Natural killer cell (primary cell): ENCODE measurements around the gene SLCO4C1. TPM values are rescaled to one million over a fixed set of nuclear protein-coding genes. Genes with fewer than 3 reads are reported as not detected.
A peak's percentile ranks its signal among the peaks of the same experiment; 100 is the strongest.

ENCODE experiments used
- ATAC-seq, 3 donors: fragments of 150-1000 bp in 2 of 3; fragments of 200-7000 bp in 1 of 3; cut with Tn5 transposase; 1 replicate in 1 of 3; 2 replicates in 2 of 3; pipeline ENCODE4 v1.10.0; 2021; ENCODE audit warnings: mild to moderate bottlenecking in 2 of 3, moderate library complexity in 2 of 3
- DNase-seq, 2 donors: peaks; one replicate each; pipeline versions ENCODE4 v3.0.0 to v3.0.0-alpha.2; 2013 to 2021; ENCODE audit warnings: mixed read lengths in 1 of 2
- H3K27ac ChIP-seq: one replicate; pipeline ENCODE4 v1.5.1; 2013; ENCODE audit warnings: mild to moderate bottlenecking, low read length
- H3K27me3 ChIP-seq: one replicate; pipeline ENCODE4 v1.6.1; 2013; ENCODE audit warnings: low read length; ENCODE audit not compliant: control insufficient read depth, insufficient read depth
- H3K36me3 ChIP-seq: one replicate; pipeline ENCODE4 v1.6.1; 2013; ENCODE audit warnings: low read length; ENCODE audit not compliant: control insufficient read depth, insufficient read depth
- H3K4me1 ChIP-seq: one replicate; pipeline ENCODE4 v1.6.1; 2013; ENCODE audit warnings: low read length; ENCODE audit not compliant: control insufficient read depth, insufficient read depth
- H3K4me3 ChIP-seq: one replicate; pipeline ENCODE4 v1.5.1; 2013; ENCODE audit warnings: low read length
- H3K9me3 ChIP-seq: one replicate; pipeline ENCODE4 v1.6.1; 2013; ENCODE audit warnings: low read length; ENCODE audit not compliant: control insufficient read depth, insufficient read depth
- H3K27ac Mint-ChIP-seq, 2 donors: one replicate each; pipeline ENCODE4 v1.8.0; 2022; ENCODE audit warnings: mild to moderate bottlenecking in 2 of 2, mixed read lengths in 2 of 2, moderate library complexity in 1 of 2
- H3K27me3 Mint-ChIP-seq, 2 donors: one replicate each; pipeline ENCODE4 v1.8.0; 2022; ENCODE audit warnings: low read depth in 2 of 2, mixed read lengths in 2 of 2
- H3K36me3 Mint-ChIP-seq: one replicate; pipeline ENCODE4 v1.8.0; 2022; ENCODE audit warnings: mixed read lengths
- H3K4me1 Mint-ChIP-seq, 2 donors: one replicate each; pipeline ENCODE4 v1.8.0; 2022; ENCODE audit warnings: mixed read lengths in 2 of 2
- H3K4me3 Mint-ChIP-seq: one replicate; pipeline ENCODE4 v1.8.0; 2022; ENCODE audit warnings: mild to moderate bottlenecking, moderate library complexity, mixed read lengths
- H3K9me3 Mint-ChIP-seq, 2 donors: one replicate each; pipeline ENCODE4 v1.8.0; 2022; ENCODE audit warnings: mixed read lengths in 2 of 2
- CTCF ChIP-seq: fragments of 200-600 bp; IDR thresholded peaks from one replicate; pipeline ENCODE4 v1.8.0; 2022; ENCODE audit warnings: antibody characterized with exemption
- WGBS: methylation state at CpG from one replicate; pipeline ENCODE4 v1.1.7; 2013; ENCODE audit warnings: missing lambda C conversion rate; ENCODE audit not compliant: insufficient coverage; 5-methylcytosine and 5-hydroxymethylcytosine counted together
- intact Hi-C: fragments of 100-400 bp; cut with micrococcal nuclease; formaldehyde crosslinking; loops from one replicate; pipeline ENCODE4 v1.14.2; 2022
- total RNA-seq, 4 donors: library from RNA; stranded (reverse); fragments of 120-200 nt in 1 of 4; gene quantifications; one replicate each; pipeline versions ENCODE4 v1.2.3 to v1.2.4, GENCODE V29; 2013 to 2022

Gene SLCO4C1
- total RNA-seq, 3 donors from 2014 or later (not counting 1 experiment from before 2014, with no cell fraction given), result 30.9 to 44.7 (median 31.2) TPM

- no peaks in the 10 kb centered on the region for H3K36me3 ChIP-seq
- no peak for ATAC-seq
- no peak overlapping the region for H3K27ac ChIP-seq
- H3K4me3 ChIP-seq, result no peak overlapping the region
- DNase-seq, result no peak
- Mint-ChIP-seq H3K36me3 (peaks cover 4% of the 10 kb centered on the region), H3K27ac (no peak overlapping the region), H3K9me3 (no peaks in the 10 kb centered on the region), H3K4me1 (peaks cover 0 to 9% of the 10 kb centered on the region in 2 donors), H3K27me3 (no peaks in the 10 kb centered on the region), H3K4me3 (no peak overlapping the region)
- H3K27me3 ChIP-seq, result no peaks in the 10 kb centered on the region
- H3K9me3 ChIP-seq, result no peaks in the 10 kb centered on the region
- intact Hi-C loops, result no loop called here
- H3K4me1 ChIP-seq, result no peaks in the 10 kb centered on the region
- TF ChIP-seq CTCF, result no peak
These were observed 11.1 kb upstream of the SLCO4C1 start for GRCh38 chr5:102307232-102307631.

- H3K9me3 Mint-ChIP-seq, result no peaks in the 10 kb centered on the region
- TF ChIP-seq CTCF, result no peak
These were observed 10.0 kb upstream of the SLCO4C1 start for GRCh38 chr5:102306121-102306520.

GRCh38 chr5:102295534-102296177, 428 bp downstream of the SLCO4C1 start:
- Mint-ChIP-seq H3K4me3 (peak overlapping the region; percentile 97), H3K9me3 (no peaks in the 10 kb centered on the region), H3K36me3 (no peaks in the 10 kb centered on the region), H3K27me3 (no peaks in the 10 kb centered on the region), H3K4me1 (peaks cover 44 to 48% of the 10 kb centered on the region in 2 donors), H3K27ac (peak overlapping the region; percentile 85 to 95)
- H3K4me1 ChIP-seq, result peaks cover 22% of the 10 kb centered on the region
- peak overlapping the region; percentile 77 for H3K27ac ChIP-seq
- peaks cover 6% of the 10 kb centered on the region for H3K36me3 ChIP-seq
- no peaks in the 10 kb centered on the region for H3K9me3 ChIP-seq
- TF ChIP-seq CTCF, result no peak
- H3K4me3 ChIP-seq, result peak overlapping the region; percentile 66
- WGBS, result under 1% methylated on average over 26 of the region's 26 CpGs
- ATAC-seq (peak in 1 of 3 donors; percentile 2), DNase-seq (no peak)
- intact Hi-C loops, result loop anchor here (2.0 to 5.0 kb wide), 2 partner anchors 13 to 822 kb away; no protein-coding TSS in a partner anchor
- no peaks in the 10 kb centered on the region for H3K27me3 ChIP-seq

More at GRCh38 chr5:102306121-102306520, 10.0 kb upstream of the SLCO4C1 start:
- no peaks in the 10 kb centered on the region for H3K27me3 ChIP-seq
- ATAC-seq (no peak), DNase-seq (no peak)
- H3K4me3 Mint-ChIP-seq, result no peak overlapping the region
- no peaks in the 10 kb centered on the region for H3K36me3 ChIP-seq
- no peak overlapping the region for H3K27ac Mint-ChIP-seq
- intact Hi-C loops, result no loop called here
- no peak overlapping the region for H3K27ac ChIP-seq
- H3K36me3 Mint-ChIP-seq, result no peaks in the 10 kb centered on the region
- 79% methylated on average over 2 of the region's 2 CpGs for WGBS
- H3K4me1 ChIP-seq, result no peaks in the 10 kb centered on the region
- H3K4me3 ChIP-seq, result no peak overlapping the region
- H3K27me3 Mint-ChIP-seq, result no peaks in the 10 kb centered on the region
- H3K9me3 ChIP-seq, result no peaks in the 10 kb centered on the region
- H3K4me1 Mint-ChIP-seq, result peaks cover 0 to 5% of the 10 kb centered on the region in 2 donors
